ENCODE data around the gene SPPL2B. TPM values are rescaled to one million over a fixed set of nuclear protein-coding genes. Genes with fewer than 3 reads are reported as not detected.

The SPPL2B gene
- total RNA-seq, 5 donors from 2014 or later (not counting 1 experiment from before 2014, with no cell fraction given) = 96.5 to 173 (median 133) TPM

GRCh38 chr19:2289714-2290435, 38.6 kb upstream of the SPPL2B start:
- H3K36me3 ChIP-seq (ENCODE audit: control insufficient read depth in 2 of 2, extremely low read depth in 1 of 2, insufficient read depth in 1 of 2, low read length in 1 of 2) = no peaks in the 10 kb centered on the region
- peak overlapping the region; percentile 91 to 95 for H3K27ac Mint-ChIP-seq
- peaks cover 7 to 42% of the 10 kb centered on the region in 2 experiments for H3K4me1 ChIP-seq (ENCODE audit: control insufficient read depth in 1 of 2, extremely low read depth in 1 of 2, insufficient read depth in 2 of 2, low read length in 2 of 2)
- H3K9me3 ChIP-seq = no peaks in the 10 kb centered on the region
- under 1% methylated on average over 69 of the region's 74 CpGs for WGBS (ENCODE audit: insufficient coverage)
- H3K27me3 Mint-ChIP-seq = no peaks in the 10 kb centered on the region
- H3K4me1 Mint-ChIP-seq = peaks cover 26 to 37% (median 30%) of the 10 kb centered on the region in 3 donors
- H3K27me3 ChIP-seq (replicated peaks in 1 of 2; ENCODE audit: control insufficient read depth in 2 of 2, extremely low read depth in 1 of 2, insufficient read depth in 2 of 2, low read length in 1 of 2) = peaks cover 0 to 6% of the 10 kb centered on the region in 2 experiments
- peaks cover 8% of the 10 kb centered on the region for H3K36me3 Mint-ChIP-seq
- H3K27ac ChIP-seq (ENCODE audit: low read length) = peak overlapping the region; percentile 45
- H3K4me3 ChIP-seq (ENCODE audit: control insufficient read depth in 1 of 2, extremely low read depth in 1 of 2, low read length in 1 of 2) = peak overlapping the region; percentile 71 to 77
- peak; percentile 34 to 78 (median 58) for DNase-seq
- H3K9me3 Mint-ChIP-seq = no peaks in the 10 kb centered on the region
- ChIA-PET POLR2A (no interaction called here), CTCF (no interaction called here)
- ATAC-seq (replicated peaks in 1 of 4) = peak; percentile 60 to 87 (median 84)
- H3K4me3 Mint-ChIP-seq = peak overlapping the region; percentile 87 to 93 (median 87)

DNA sequence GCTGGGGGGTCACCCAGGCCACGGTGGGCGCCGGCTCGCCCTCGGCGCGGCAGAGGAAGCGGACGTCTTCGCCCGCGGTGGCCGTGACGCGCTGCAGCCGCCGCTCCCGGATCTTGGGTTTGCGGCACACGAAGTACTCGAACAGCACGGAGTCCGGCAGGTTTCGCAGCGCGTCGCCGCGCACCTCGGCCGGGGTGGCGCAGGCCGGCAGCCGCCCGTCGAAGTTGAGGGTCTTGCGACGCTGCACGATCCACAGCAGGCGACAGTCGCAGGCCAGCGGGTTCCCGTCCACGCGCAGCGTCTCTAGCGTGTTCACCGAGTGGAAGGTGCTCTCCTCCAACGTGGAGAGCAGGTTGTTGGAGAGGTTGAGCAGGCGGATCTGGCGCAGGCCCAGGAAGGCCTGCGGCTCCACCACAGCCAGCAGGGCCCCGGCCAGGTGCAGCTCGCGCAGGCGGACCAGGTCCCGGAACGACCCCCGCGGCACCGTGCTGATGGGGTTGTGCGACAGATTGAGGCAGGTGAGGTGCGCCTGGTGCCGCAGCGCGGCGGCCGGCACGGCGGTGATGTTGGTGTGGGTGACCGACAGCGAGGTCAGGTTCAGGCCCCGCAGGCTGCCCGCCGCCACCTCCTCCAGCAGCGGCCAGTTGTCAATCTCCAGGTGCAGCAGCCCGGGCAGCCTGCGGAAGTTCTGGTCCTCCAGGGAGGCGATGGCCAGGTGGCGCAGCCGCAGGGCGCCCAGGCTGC, 37.9 kb upstream of the SPPL2B start:
- H3K4me3 Mint-ChIP-seq = peak overlapping the region; percentile 80 to 87 (median 85)
- no peaks in the 10 kb centered on the region for H3K9me3 Mint-ChIP-seq
- H3K4me1 Mint-ChIP-seq = peaks cover 29 to 39% (median 30%) of the 10 kb centered on the region in 3 donors
- no peaks in the 10 kb centered on the region for H3K36me3 ChIP-seq (ENCODE audit: control insufficient read depth in 2 of 2, extremely low read depth in 1 of 2, insufficient read depth in 1 of 2, low read length in 1 of 2)
- H3K27ac ChIP-seq (ENCODE audit: low read length) = no peak overlapping the region
- peak overlapping the region; percentile 55 to 81 for H3K27ac Mint-ChIP-seq
- CTCF ChIA-PET = no interaction called here
- ATAC-seq (replicated peaks in 1 of 4) (peak; percentile 19 to 47 (median 33)), DNase-seq (peak in 6 of 35 experiments; percentile 22 to 51 (median 41))
- peak overlapping the region; percentile 71 to 77 for H3K4me3 ChIP-seq (ENCODE audit: control insufficient read depth in 1 of 2, extremely low read depth in 1 of 2, low read length in 1 of 2)
- 5% methylated on average over 81 of the region's 82 CpGs for WGBS (ENCODE audit: insufficient coverage)
- peaks cover 8% of the 10 kb centered on the region for H3K36me3 Mint-ChIP-seq
- POLR2A ChIA-PET = no interaction called here
- H3K4me1 ChIP-seq (ENCODE audit: control insufficient read depth in 1 of 2, extremely low read depth in 1 of 2, insufficient read depth in 2 of 2, low read length in 2 of 2) = peaks cover 7 to 42% of the 10 kb centered on the region in 2 experiments
- no peaks in the 10 kb centered on the region for H3K9me3 ChIP-seq
- no peaks in the 10 kb centered on the region for H3K27me3 Mint-ChIP-seq
- H3K27me3 ChIP-seq (replicated peaks in 1 of 2; ENCODE audit: control insufficient read depth in 2 of 2, extremely low read depth in 1 of 2, insufficient read depth in 2 of 2, low read length in 1 of 2) = peaks cover 0 to 6% of the 10 kb centered on the region in 2 experiments

GRCh38 chr19:2291185-2291751, 37.2 kb upstream of the SPPL2B start:
- 69% methylated on average over 67 of the region's 67 CpGs for WGBS (ENCODE audit: insufficient coverage)
- Mint-ChIP-seq H3K27me3 (no peaks in the 10 kb centered on the region), H3K9me3 (no peaks in the 10 kb centered on the region), H3K4me3 (peak overlapping the region; percentile 80 to 87 (median 85)), H3K4me1 (peaks cover 29 to 39% (median 30%) of the 10 kb centered on the region in 3 donors), H3K27ac (no peak overlapping the region), H3K36me3 (peaks cover 8% of the 10 kb centered on the region)
- H3K9me3 ChIP-seq = no peaks in the 10 kb centered on the region
- ATAC-seq (replicated peaks in 1 of 4) (no peak), DNase-seq (no peak)
- no peak overlapping the region for H3K27ac ChIP-seq (ENCODE audit: low read length)
- ChIA-PET CTCF (no interaction called here), POLR2A (no interaction called here)
- H3K27me3 ChIP-seq (replicated peaks in 1 of 2; ENCODE audit: control insufficient read depth in 2 of 2, extremely low read depth in 1 of 2, insufficient read depth in 2 of 2, low read length in 1 of 2) = peaks cover 0 to 6% of the 10 kb centered on the region in 2 experiments
- H3K4me1 ChIP-seq (ENCODE audit: control insufficient read depth in 1 of 2, extremely low read depth in 1 of 2, insufficient read depth in 2 of 2, low read length in 2 of 2) = peaks cover 7 to 42% of the 10 kb centered on the region in 2 experiments
- peak overlapping the region; percentile 71 to 77 for H3K4me3 ChIP-seq (ENCODE audit: control insufficient read depth in 1 of 2, extremely low read depth in 1 of 2, low read length in 1 of 2)
- H3K36me3 ChIP-seq (ENCODE audit: control insufficient read depth in 2 of 2, extremely low read depth in 1 of 2, insufficient read depth in 1 of 2, low read length in 1 of 2) = no peaks in the 10 kb centered on the region

- no peaks in the 10 kb centered on the region for H3K9me3 Mint-ChIP-seq
- ChIA-PET POLR2A (no interaction called here), CTCF (no interaction called here)
- H3K27ac Mint-ChIP-seq = peak overlapping the region in 1 of 2 donors; percentile 72
- Histone ChIP-seq H3K4me1 (ENCODE audit: control insufficient read depth in 1 of 2, extremely low read depth in 1 of 2, insufficient read depth in 2 of 2, low read length in 2 of 2) (peaks cover 3 to 24% of the 10 kb centered on the region in 2 experiments), H3K4me3 (ENCODE audit: control insufficient read depth in 1 of 2, extremely low read depth in 1 of 2, low read length in 1 of 2) (no peak overlapping the region), H3K27me3 (replicated peaks in 1 of 2; ENCODE audit: control insufficient read depth in 2 of 2, extremely low read depth in 1 of 2, insufficient read depth in 2 of 2, low read length in 1 of 2) (peaks cover 0 to 3% of the 10 kb centered on the region in 2 experiments), H3K36me3 (ENCODE audit: control insufficient read depth in 2 of 2, extremely low read depth in 1 of 2, insufficient read depth in 1 of 2, low read length in 1 of 2) (no peaks in the 10 kb centered on the region), H3K27ac (ENCODE audit: low read length) (no peak overlapping the region), H3K9me3 (no peaks in the 10 kb centered on the region)
- H3K27me3 Mint-ChIP-seq = no peaks in the 10 kb centered on the region
- DNase-seq = no peak
- WGBS (ENCODE audit: insufficient coverage) = 85% methylated on average over 18 of the region's 26 CpGs
- ATAC-seq (replicated peaks in 1 of 4) = no peak
- H3K36me3 Mint-ChIP-seq = peaks cover 8% of the 10 kb centered on the region
- H3K4me3 Mint-ChIP-seq = no peak overlapping the region
- H3K4me1 Mint-ChIP-seq = peaks cover 12 to 21% (median 13%) of the 10 kb centered on the region in 3 donors
Observed at GRCh38 chr19:2294687-2295335, 33.7 kb upstream of the SPPL2B start.

DNA sequence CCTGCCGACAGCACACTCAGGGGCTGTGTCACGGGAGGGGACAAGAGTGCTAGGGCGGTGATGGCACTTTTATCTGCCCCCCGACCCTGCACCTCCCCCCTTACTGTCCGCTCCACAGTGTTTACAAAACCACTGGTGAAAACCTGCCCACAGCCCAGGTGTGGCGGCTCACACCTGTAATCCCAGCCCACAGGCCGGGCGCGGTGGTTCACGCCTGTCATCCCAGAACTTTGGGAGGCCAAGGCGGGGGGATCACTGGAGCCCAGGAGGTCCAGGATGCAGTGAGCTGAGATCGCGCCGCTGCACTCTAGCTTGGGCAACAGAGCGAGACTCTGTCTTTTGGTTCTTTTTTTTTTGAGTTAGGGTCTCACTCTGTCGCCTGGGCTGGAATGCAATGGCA, 32.3 kb upstream of the SPPL2B start:
- H3K27me3 Mint-ChIP-seq = no peaks in the 10 kb centered on the region
- no peaks in the 10 kb centered on the region for H3K9me3 Mint-ChIP-seq
- peaks cover 8% of the 10 kb centered on the region for H3K36me3 Mint-ChIP-seq
- no peaks in the 10 kb centered on the region for H3K9me3 ChIP-seq
- peaks cover 0 to 7% of the 10 kb centered on the region in 2 experiments for H3K27me3 ChIP-seq (replicated peaks in 1 of 2; ENCODE audit: control insufficient read depth in 2 of 2, extremely low read depth in 1 of 2, insufficient read depth in 2 of 2, low read length in 1 of 2)
- no peak overlapping the region for H3K27ac Mint-ChIP-seq
- WGBS (ENCODE audit: insufficient coverage) = 81% methylated on average over 13 of the region's 16 CpGs
- H3K36me3 ChIP-seq (ENCODE audit: control insufficient read depth in 2 of 2, extremely low read depth in 1 of 2, insufficient read depth in 1 of 2, low read length in 1 of 2) = no peaks in the 10 kb centered on the region
- CTCF ChIA-PET = no interaction called here
- DNase-seq = no peak
- no peak overlapping the region for H3K4me3 Mint-ChIP-seq
- no peak overlapping the region for H3K27ac ChIP-seq (ENCODE audit: low read length)
- no peak for ATAC-seq (replicated peaks in 1 of 4)
- no peak overlapping the region for H3K4me3 ChIP-seq (ENCODE audit: control insufficient read depth in 1 of 2, extremely low read depth in 1 of 2, low read length in 1 of 2)
- POLR2A ChIA-PET = interaction anchor here in 1 of 2 donors (0.6 to 0.7 kb wide), 2 partner anchors 11 to 38 kb away, joined by 3 to 4 read pairs; no protein-coding TSS in a partner anchor
- peaks cover 12 to 16% (median 13%) of the 10 kb centered on the region in 3 donors for H3K4me1 Mint-ChIP-seq
- H3K4me1 ChIP-seq (ENCODE audit: control insufficient read depth in 1 of 2, extremely low read depth in 1 of 2, insufficient read depth in 2 of 2, low read length in 2 of 2) = peaks cover 1 to 15% of the 10 kb centered on the region in 2 experiments

GRCh38 chr19:2300533-2300932, 28.0 kb upstream of the SPPL2B start:
- Histone ChIP-seq H3K27me3 (replicated peaks in 1 of 2; ENCODE audit: control insufficient read depth in 2 of 2, extremely low read depth in 1 of 2, insufficient read depth in 2 of 2, low read length in 1 of 2) (peaks cover 0 to 45% of the 10 kb centered on the region in 2 experiments), H3K27ac (ENCODE audit: low read length) (no peak overlapping the region), H3K9me3 (no peaks in the 10 kb centered on the region), H3K4me3 (ENCODE audit: control insufficient read depth in 1 of 2, extremely low read depth in 1 of 2, low read length in 1 of 2) (no peak overlapping the region), H3K4me1 (ENCODE audit: control insufficient read depth in 1 of 2, extremely low read depth in 1 of 2, insufficient read depth in 2 of 2, low read length in 2 of 2) (peaks cover 0 to 18% of the 10 kb centered on the region in 2 experiments), H3K36me3 (ENCODE audit: control insufficient read depth in 2 of 2, extremely low read depth in 1 of 2, insufficient read depth in 1 of 2, low read length in 1 of 2) (no peaks in the 10 kb centered on the region)
- no peaks in the 10 kb centered on the region for H3K36me3 Mint-ChIP-seq
- peaks cover 16 to 21% of the 10 kb centered on the region in 2 donors for H3K27me3 Mint-ChIP-seq
- ATAC-seq (replicated peaks in 1 of 4) (no peak), DNase-seq (no peak)
- H3K27ac Mint-ChIP-seq = no peak overlapping the region
- ChIA-PET POLR2A (no interaction called here), CTCF (no interaction called here)
- no peaks in the 10 kb centered on the region for H3K9me3 Mint-ChIP-seq
- H3K4me3 Mint-ChIP-seq = peak overlapping the region in 1 of 3 donors; percentile 61
- H3K4me1 Mint-ChIP-seq = peaks cover 7 to 20% (median 11%) of the 10 kb centered on the region in 3 donors
- 85% methylated on average over 9 of the region's 17 CpGs for WGBS (ENCODE audit: insufficient coverage)
